ENCODE results near the gene SMPD4.
"Not testable (repeated sequence)": the region's sequence is repeated elsewhere in the genome, so short reads cannot be mapped to it uniquely, and the experiment has no call there.

The SMPD4 gene

GRCh38 chr2:130181325-130181879 lies at the start of gene SMPD4:
SMPD4 (minus strand) TSS chr2:130181602; CDS start chr2:130176592, 5,010 bp downstream.
- peak; percentile 96 for DNase-seq

GRCh38 chr2:130230907-130231306 lies 49.5 kb upstream of the SMPD4 start:
- not testable (repeated sequence) for DNase-seq

- not testable (repeated sequence) for DNase-seq
Measured at GRCh38 chr2:130230376-130230775, 49.0 kb upstream of the SMPD4 start.

GRCh38 chr2:130229161-130229510 lies 47.7 kb upstream of the SMPD4 start:
- not testable (repeated sequence) for DNase-seq

- not testable (repeated sequence) for DNase-seq
Measured at GRCh38 chr2:130228467-130229160, 47.2 kb upstream of the SMPD4 start.

- not testable (repeated sequence) for DNase-seq
Measured at GRCh38 chr2:130228005-130228404, 46.6 kb upstream of the SMPD4 start.

GRCh38 chr2:130222523-130222922 lies 41.1 kb upstream of the SMPD4 start:
- DNase-seq = not testable (repeated sequence)

- not testable (repeated sequence) for DNase-seq
Measured at GRCh38 chr2:130220505-130220904, 39.1 kb upstream of the SMPD4 start.

- DNase-seq = not testable (repeated sequence)
Measured at GRCh38 chr2:130219147-130219546, 37.7 kb upstream of the SMPD4 start.

- not testable (repeated sequence) for DNase-seq
Measured at GRCh38 chr2:130207051-130207450, 25.6 kb upstream of the SMPD4 start.

- DNase-seq = not testable (repeated sequence)
Measured at GRCh38 chr2:130203150-130203549, 21.7 kb upstream of the SMPD4 start.

GRCh38 chr2:130202518-130202917 lies 21.1 kb upstream of the SMPD4 start:
- not testable (repeated sequence) for DNase-seq

GRCh38 chr2:130198343-130198742 lies 16.9 kb upstream of the SMPD4 start, which contains the start of gene TUBA3E:
TUBA3E (minus strand) TSS chr2:130198439; CDS start chr2:130198360, 79 bp downstream.
- DNase-seq = no peak

GRCh38 chr2:130196052-130196451 lies 14.7 kb upstream of the SMPD4 start:
- not testable (repeated sequence) for DNase-seq

GRCh38 chr2:130195089-130195635 lies 13.8 kb upstream of the SMPD4 start:
- not testable (repeated sequence) for DNase-seq

GRCh38 chr2:130193824-130194223 lies 12.4 kb upstream of the SMPD4 start:
- DNase-seq = not testable (repeated sequence)

GRCh38 chr2:130192451-130192850 lies 11.0 kb upstream of the SMPD4 start:
- not testable (repeated sequence) for DNase-seq

- DNase-seq = not testable (repeated sequence)
Measured at GRCh38 chr2:130191319-130191718, 9.9 kb upstream of the SMPD4 start.

- DNase-seq = no peak
Measured at GRCh38 chr2:130190237-130190636, 8.8 kb upstream of the SMPD4 start.

GRCh38 chr2:130188958-130189357 lies 7.6 kb upstream of the SMPD4 start:
- DNase-seq = not testable (repeated sequence)

GRCh38 chr2:130187859-130188792 lies 6.7 kb upstream of the SMPD4 start:
- DNase-seq = not testable (repeated sequence)

- no peak for DNase-seq
Measured at GRCh38 chr2:130187268-130187667, 5.9 kb upstream of the SMPD4 start.

GRCh38 chr2:130186391-130186790 lies 5.0 kb upstream of the SMPD4 start:
- no peak for DNase-seq
